K562 (cell line): Measurements from ENCODE around the gene AKR1A1. TPM values are rescaled to one million over a fixed set of nuclear protein-coding genes. Genes with fewer than 3 reads are reported as not detected.
A peak's percentile ranks its signal among the peaks of the same experiment; 100 is the strongest.

Experiments used
- CEBPG ChIP-seq, 3 experiments: fragments of 200-800 bp in 1 of 3; sonication (Bioruptor generic) in 1 of 3; sonication (generic) in 1 of 3; formaldehyde crosslinking in 1 of 3; IDR thresholded peaks in 2 of 3; conservative IDR thresholded peaks in 1 of 3; 2 replicates each; pipeline versions ENCODE4 v1.6.1 to v1.8.0; 2016 to 2022; ENCODE audit warnings: missing compliant biosample characterization in 2 of 3, missing genetic modification characterization in 2 of 3, mild to moderate bottlenecking in 1 of 3, missing genetic modification reagents in 1 of 3
- DPF2 ChIP-seq: fragments of 450-650 bp; IDR thresholded peaks from 2 replicates; pipeline ENCODE4 v1.6.1; 2016
- ESRRA ChIP-seq: fragments of 450-650 bp; IDR thresholded peaks from 2 replicates; pipeline ENCODE4 v1.6.1; 2014; ENCODE audit warnings: low read depth, mild to moderate bottlenecking, moderate library complexity, borderline replicate concordance
- HNRNPL ChIP-seq: fragments of 200-400 bp; formaldehyde crosslinking; IDR thresholded peaks from 2 replicates; pipeline ENCODE4 v1.6.1; 2017; ENCODE audit warnings: low read depth, mild to moderate bottlenecking, low read length
- HNRNPUL1 ChIP-seq: fragments of 200-400 bp; formaldehyde crosslinking; IDR thresholded peaks from 2 replicates; pipeline ENCODE4 v1.6.1; 2017; ENCODE audit warnings: low read length
- MXI1 ChIP-seq: IDR thresholded peaks from 2 replicates; pipeline ENCODE4 v1.6.1; 2011; ENCODE audit warnings: low read depth, mild to moderate bottlenecking, improper control_type of control experiment, low read length
- PHTF2 ChIP-seq: fragments of 250-450 bp; sonication (Bioruptor Pico); IDR thresholded peaks from 2 replicates; pipeline ENCODE4 v1.5.0; 2021; ENCODE audit warnings: mild to moderate bottlenecking
- RFX7 ChIP-seq: fragments of 250-450 bp; sonication (Bioruptor Pico); IDR thresholded peaks from 2 replicates; pipeline ENCODE4 v1.5.1; 2021; ENCODE audit warnings: mild to moderate bottlenecking
- SLC30A9 ChIP-seq: fragments of 250-450 bp; sonication (Bioruptor Pico); IDR thresholded peaks from 2 replicates; pipeline ENCODE4 v1.8.0; 2022; ENCODE audit warnings: mild to moderate bottlenecking, moderate library complexity
- SMARCC2 ChIP-seq: fragments of 450-650 bp; IDR thresholded peaks from 2 replicates; pipeline ENCODE4 v1.6.1; 2017; ENCODE audit warnings: antibody characterized with exemption, moderate library complexity, mild to moderate bottlenecking, low read depth
- TBP ChIP-seq: optimal IDR thresholded peaks from 2 replicates; pipeline ENCODE3; 2011; ENCODE audit warnings: low read depth, low read length, improper control_type of control experiment
- U2AF2 ChIP-seq: fragments of 200-400 bp; formaldehyde crosslinking; optimal IDR thresholded peaks from 2 replicates; pipeline ENCODE3; 2017; ENCODE audit warnings: low read depth, mild to moderate bottlenecking, low read length
- WHSC1 ChIP-seq: IDR thresholded peaks from one replicate; pipeline ENCODE4 v1.6.1; 2012; ENCODE audit warnings: low read length, control low read depth, inconsistent platforms
- ZNF431 ChIP-seq: sonication (generic); formaldehyde crosslinking; IDR thresholded peaks from 2 replicates; pipeline ENCODE4 v1.8.0; 2022; ENCODE audit warnings: mild to moderate bottlenecking, missing genetic modification reagents
- ZNF699 ChIP-seq: fragments of 250-450 bp; sonication (Bioruptor Pico); IDR thresholded peaks from 2 replicates; pipeline ENCODE4 v1.8.0; 2021; ENCODE audit warnings: mild to moderate bottlenecking, moderate library complexity; ENCODE audit not compliant: insufficient replicate concordance
- ZNF778 ChIP-seq: fragments of 450-650 bp; formaldehyde crosslinking; IDR thresholded peaks from 2 replicates; pipeline ENCODE4 v1.4.0; 2020; ENCODE audit warnings: mild to moderate bottlenecking, moderate library complexity
- ZNF79 ChIP-seq: fragments of 250-450 bp; sonication (Bioruptor Pico); IDR thresholded peaks from 2 replicates; pipeline ENCODE4 v1.4.0; 2020; ENCODE audit warnings: low read depth, mild to moderate bottlenecking, moderate library complexity
- polyA plus RNA-seq, 8 experiments: library from polyadenylated mRNA; depleted of rRNA in 4 of 8; stranded (reverse) in 5 of 8; unstranded in 3 of 8; fragments of >200 nt; fragmentation: Nextera tagmentation in 2 of 8; fragmentation: Illumina TruSeq in 1 of 8; extraction: Ambion mirVana in 2 of 8; extraction: Trizol in 1 of 8; gene quantifications; 2 replicates each; pipeline versions ENCODE4 v1.2.1 to v1.2.3, GENCODE V29; 2011 to 2014; ENCODE audit warnings: inconsistent platforms in 1 of 8, missing spikeins in 1 of 8
- total RNA-seq, 7 experiments: library from RNA; depleted of rRNA in 6 of 7; stranded (reverse); fragments of >200 nt in 6 of 7; fragmentation: Illumina TruSeq in 2 of 7; extraction: Trizol in 2 of 7; gene quantifications; 2 replicates each; pipeline versions ENCODE4 v1.2.1 to v1.2.3, GENCODE V29; 2011 to 2021; ENCODE audit warnings: low replicate concordance in 1 of 7
- TF ChIP-seq, protein P1 (sequence below): IDR thresholded peaks from 2 replicates; pipeline ENCODE4 v1.6.1; 2016; ENCODE audit warnings: missing genetic modification characterization, missing compliant biosample characterization
- TF ChIP-seq, protein P2 (sequence below), 2 experiments: fragments of 250-450 bp in 1 of 2; fragments of 450-650 bp in 1 of 2; sonication (Bioruptor Pico) in 1 of 2; IDR thresholded peaks; 2 replicates each; pipeline versions ENCODE4 v1.6.1 to v1.8.0; 2016 to 2021; ENCODE audit warnings: mild to moderate bottlenecking in 2 of 2, moderate library complexity in 2 of 2, missing compliant biosample characterization in 1 of 2, missing genetic modification characterization in 1 of 2
- TF ChIP-seq, protein P3 (sequence below): fragments of 450-650 bp; formaldehyde crosslinking; IDR thresholded peaks from 2 replicates; pipeline ENCODE4 v1.4.0; 2022; ENCODE audit warnings: missing genetic modification characterization
- TF ChIP-seq, protein P4 (sequence below): fragments of 250-450 bp; sonication (Bioruptor Pico); IDR thresholded peaks from 2 replicates; pipeline ENCODE4 v1.4.0; 2020; ENCODE audit warnings: mild to moderate bottlenecking, moderate library complexity, borderline replicate concordance

Gene AKR1A1
- total and polyA plus RNA-seq, 9 of the 15 experiments (the other 6 are each of a cell fraction or from before 2014, with no cell fraction given): 68.6 to 211 (median 132) TPM

DNA sequence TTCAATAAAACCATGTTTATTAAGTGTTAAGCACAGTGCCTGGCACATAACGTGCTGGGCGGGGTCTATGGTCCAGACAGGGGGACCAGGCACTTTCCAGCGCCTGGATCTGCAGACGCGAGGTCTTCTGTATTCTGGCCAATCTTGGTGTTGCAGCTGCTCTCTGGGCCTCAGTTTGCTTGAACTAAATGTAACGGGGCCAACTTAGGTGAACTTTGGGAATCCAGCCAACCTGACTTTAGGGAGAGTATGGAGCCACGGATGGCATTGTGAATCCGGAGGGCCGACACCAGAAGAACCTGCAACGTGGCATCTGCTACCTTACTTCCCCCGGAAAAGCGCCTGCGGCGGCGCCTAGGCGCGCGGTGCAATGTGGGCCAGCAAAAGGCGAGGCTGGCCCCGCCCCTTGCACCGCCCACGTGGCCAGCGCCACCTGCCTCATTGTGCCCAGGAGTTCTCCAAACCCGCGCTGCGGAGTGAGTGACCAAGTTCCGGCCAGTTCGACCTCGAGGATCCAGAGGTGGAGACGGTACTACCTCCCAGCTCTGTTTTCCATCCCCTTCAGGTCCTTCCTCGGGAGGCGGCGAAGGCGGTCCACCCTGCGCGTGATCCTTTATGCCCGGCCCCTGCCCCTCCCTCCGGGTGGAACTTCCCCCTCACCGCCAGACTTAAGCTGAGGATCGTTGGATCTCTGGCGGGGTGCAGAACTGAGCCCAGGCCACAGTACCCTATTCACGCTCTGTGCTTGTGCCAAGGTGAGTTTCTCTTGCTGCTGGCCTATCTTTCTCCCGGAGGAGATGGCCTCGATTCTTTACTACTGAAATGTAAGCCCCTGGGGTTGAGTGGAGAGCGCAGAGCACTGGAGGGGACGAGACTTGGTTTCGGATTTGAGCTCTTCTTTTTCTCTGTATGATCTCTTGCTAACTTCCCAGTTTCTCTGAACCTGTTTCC, at the start of gene AKR1A1 (continued):
- TF ChIP-seq, protein P1, sequence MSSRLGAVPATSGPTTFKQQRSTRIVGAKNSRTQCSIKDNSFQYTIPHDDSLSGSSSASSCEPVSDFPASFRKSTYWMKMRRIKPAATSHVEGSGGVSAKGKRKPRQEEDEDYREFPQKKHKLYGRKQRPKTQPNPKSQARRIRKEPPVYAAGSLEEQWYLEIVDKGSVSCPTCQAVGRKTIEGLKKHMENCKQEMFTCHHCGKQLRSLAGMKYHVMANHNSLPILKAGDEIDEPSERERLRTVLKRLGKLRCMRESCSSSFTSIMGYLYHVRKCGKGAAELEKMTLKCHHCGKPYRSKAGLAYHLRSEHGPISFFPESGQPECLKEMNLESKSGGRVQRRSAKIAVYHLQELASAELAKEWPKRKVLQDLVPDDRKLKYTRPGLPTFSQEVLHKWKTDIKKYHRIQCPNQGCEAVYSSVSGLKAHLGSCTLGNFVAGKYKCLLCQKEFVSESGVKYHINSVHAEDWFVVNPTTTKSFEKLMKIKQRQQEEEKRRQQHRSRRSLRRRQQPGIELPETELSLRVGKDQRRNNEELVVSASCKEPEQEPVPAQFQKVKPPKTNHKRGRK (tag): no peak
- TF ChIP-seq SLC30A9 (CRISPR knock-in tag): no peak
- TF ChIP-seq U2AF2: no peak
- TF ChIP-seq WHSC1: no peak
- TF ChIP-seq ZNF699 (CRISPR knock-in tag): no peak
- TF ChIP-seq ZNF79 (CRISPR knock-in tag): 0 out of 2 replicates have a peak, but pooled peaks have one; percentile 22
- TF ChIP-seq TBP: peak; percentile 92
- TF ChIP-seq, protein P2, sequence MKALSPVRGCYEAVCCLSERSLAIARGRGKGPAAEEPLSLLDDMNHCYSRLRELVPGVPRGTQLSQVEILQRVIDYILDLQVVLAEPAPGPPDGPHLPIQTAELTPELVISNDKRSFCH (CRISPR knock-in tag; IDR thresholded peaks at IDR 0.05): no peak
- TF ChIP-seq, protein P2 (tag; IDR thresholded peaks at IDR 0.05): peak; percentile 90
- TF ChIP-seq HNRNPL: peak; percentile 90
- TF ChIP-seq, protein P3, sequence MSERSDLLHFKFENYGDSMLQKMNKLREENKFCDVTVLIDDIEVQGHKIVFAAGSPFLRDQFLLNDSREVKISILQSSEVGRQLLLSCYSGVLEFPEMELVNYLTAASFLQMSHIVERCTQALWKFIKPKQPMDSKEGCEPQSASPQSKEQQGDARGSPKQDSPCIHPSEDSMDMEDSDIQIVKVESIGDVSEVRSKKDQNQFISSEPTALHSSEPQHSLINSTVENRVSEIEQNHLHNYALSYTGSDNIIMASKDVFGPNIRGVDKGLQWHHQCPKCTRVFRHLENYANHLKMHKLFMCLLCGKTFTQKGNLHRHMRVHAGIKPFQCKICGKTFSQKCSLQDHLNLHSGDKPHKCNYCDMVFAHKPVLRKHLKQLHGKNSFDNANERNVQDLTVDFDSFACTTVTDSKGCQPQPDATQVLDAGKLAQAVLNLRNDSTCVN: no peak
- no peak for TF ChIP-seq DPF2
- no peak for TF ChIP-seq ZNF778 (CRISPR knock-in tag)
- no peak for TF ChIP-seq PHTF2
- TF ChIP-seq, protein P4, sequence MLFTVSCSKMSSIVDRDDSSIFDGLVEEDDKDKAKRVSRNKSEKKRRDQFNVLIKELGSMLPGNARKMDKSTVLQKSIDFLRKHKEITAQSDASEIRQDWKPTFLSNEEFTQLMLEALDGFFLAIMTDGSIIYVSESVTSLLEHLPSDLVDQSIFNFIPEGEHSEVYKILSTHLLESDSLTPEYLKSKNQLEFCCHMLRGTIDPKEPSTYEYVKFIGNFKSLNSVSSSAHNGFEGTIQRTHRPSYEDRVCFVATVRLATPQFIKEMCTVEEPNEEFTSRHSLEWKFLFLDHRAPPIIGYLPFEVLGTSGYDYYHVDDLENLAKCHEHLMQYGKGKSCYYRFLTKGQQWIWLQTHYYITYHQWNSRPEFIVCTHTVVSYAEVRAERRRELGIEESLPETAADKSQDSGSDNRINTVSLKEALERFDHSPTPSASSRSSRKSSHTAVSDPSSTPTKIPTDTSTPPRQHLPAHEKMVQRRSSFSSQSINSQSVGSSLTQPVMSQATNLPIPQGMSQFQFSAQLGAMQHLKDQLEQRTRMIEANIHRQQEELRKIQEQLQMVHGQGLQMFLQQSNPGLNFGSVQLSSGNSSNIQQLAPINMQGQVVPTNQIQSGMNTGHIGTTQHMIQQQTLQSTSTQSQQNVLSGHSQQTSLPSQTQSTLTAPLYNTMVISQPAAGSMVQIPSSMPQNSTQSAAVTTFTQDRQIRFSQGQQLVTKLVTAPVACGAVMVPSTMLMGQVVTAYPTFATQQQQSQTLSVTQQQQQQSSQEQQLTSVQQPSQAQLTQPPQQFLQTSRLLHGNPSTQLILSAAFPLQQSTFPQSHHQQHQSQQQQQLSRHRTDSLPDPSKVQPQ: no peak
- no peak for TF ChIP-seq RFX7 (CRISPR knock-in tag)
- peak; percentile 97 for TF ChIP-seq MXI1
- TF ChIP-seq CEBPG (CRISPR knock-in tag; IDR thresholded peaks at IDR 0.05): no peak
- TF ChIP-seq CEBPG (tag; conservative IDR thresholded peaks at IDR 0.05 in 1 of 2, IDR thresholded peaks at IDR 0.05 in 1 of 2): 0 out of 4 replicates have a peak, but pooled peaks of 1 of the 2 experiments have one; percentile 6
- no peak for TF ChIP-seq SMARCC2
- peak; percentile 60; the same call in 1 of the 2 replicates for TF ChIP-seq ESRRA
- no peak for TF ChIP-seq HNRNPUL1
- TF ChIP-seq ZNF431 (CRISPR knock-in tag): peak; percentile 58
